ENCODE measurements around the gene MINAR2. TPM values are rescaled to one million over a fixed set of nuclear protein-coding genes. Genes with fewer than 3 reads are reported as not detected.

MINAR2 gene
- total RNA-seq, 4 donors from 2014 or later: not detected

- no peak for ATAC-seq
- Histone ChIP-seq H3K36me3 (no peaks in the 10 kb centered on the region), H3K27ac (no peak overlapping the region), H3K4me3 (no peak overlapping the region), H3K27me3 (no peaks in the 10 kb centered on the region), H3K9me3 (no peaks in the 10 kb centered on the region), H3K4me1 (no peaks in the 10 kb centered on the region)
- WGBS, 2 donors (ENCODE audit: low coverage in 1 of 2): 59 to 79% methylated on average over 2 of the region's 2 CpGs
- TF ChIP-seq POLR2AphosphoS5 (IDR thresholded peaks at IDR 0.05) (no peak), EP300 (IDR thresholded peaks at IDR 0.05) (no peak), CTCF (IDR thresholded peaks at IDR 0.05) (no peak), POLR2A (IDR thresholded peaks at IDR 0.05) (no peak)
These were observed 4.2 kb upstream of the MINAR2 start for GRCh38 chr5:129743541-129744187.

- H3K27ac ChIP-seq: no peak overlapping the region
- H3K4me3 ChIP-seq: no peak overlapping the region
- H3K9me3 ChIP-seq: no peaks in the 10 kb centered on the region
- WGBS, 2 donors (ENCODE audit: low coverage in 1 of 2): 100% methylated on average over 3 to 4 of the region's 4 CpGs
- H3K27me3 ChIP-seq: no peaks in the 10 kb centered on the region
- TF ChIP-seq POLR2A (IDR thresholded peaks at IDR 0.05) (no peak), EP300 (IDR thresholded peaks at IDR 0.05) (no peak), CTCF (IDR thresholded peaks at IDR 0.05) (no peak), POLR2AphosphoS5 (IDR thresholded peaks at IDR 0.05) (no peak)
- H3K4me1 ChIP-seq: no peaks in the 10 kb centered on the region
- H3K36me3 ChIP-seq: no peaks in the 10 kb centered on the region
- ATAC-seq: no peak
These were observed 1.9 kb upstream of the MINAR2 start for GRCh38 chr5:129745997-129746396.

DNA sequence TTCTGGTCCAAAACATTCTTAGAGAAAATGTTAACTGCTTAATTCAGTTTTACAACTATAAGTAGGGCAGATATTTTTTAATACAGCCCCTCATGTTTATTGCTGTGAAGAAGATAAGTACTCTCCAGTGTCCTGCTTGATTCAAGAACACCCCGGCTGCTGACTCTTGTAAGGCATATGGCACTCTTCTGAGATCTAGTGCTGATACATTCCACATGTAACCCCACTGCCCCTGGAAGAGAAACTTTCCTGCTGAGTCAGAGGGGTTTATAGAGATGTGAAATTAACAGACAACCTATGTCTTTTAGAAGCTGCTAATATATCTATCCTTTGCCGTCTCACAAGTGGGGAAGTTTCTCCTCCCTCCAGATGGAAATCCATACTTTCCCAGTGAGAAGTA is 1.0 kb upstream of the MINAR2 start:
- ATAC-seq: no peak
- H3K27ac ChIP-seq: no peak overlapping the region
- no peaks in the 10 kb centered on the region for H3K9me3 ChIP-seq
- TF ChIP-seq POLR2A (IDR thresholded peaks at IDR 0.05) (no peak), CTCF (IDR thresholded peaks at IDR 0.05) (no peak), EP300 (IDR thresholded peaks at IDR 0.05) (no peak), POLR2AphosphoS5 (IDR thresholded peaks at IDR 0.05) (no peak)
- no peaks in the 10 kb centered on the region for H3K4me1 ChIP-seq
- H3K4me3 ChIP-seq: no peak overlapping the region
- H3K36me3 ChIP-seq: no peaks in the 10 kb centered on the region
- no peaks in the 10 kb centered on the region for H3K27me3 ChIP-seq
- 68 to 83% methylated on average over 1 to 2 of the region's 2 CpGs for WGBS, 2 donors (ENCODE audit: low coverage in 1 of 2)

DNA sequence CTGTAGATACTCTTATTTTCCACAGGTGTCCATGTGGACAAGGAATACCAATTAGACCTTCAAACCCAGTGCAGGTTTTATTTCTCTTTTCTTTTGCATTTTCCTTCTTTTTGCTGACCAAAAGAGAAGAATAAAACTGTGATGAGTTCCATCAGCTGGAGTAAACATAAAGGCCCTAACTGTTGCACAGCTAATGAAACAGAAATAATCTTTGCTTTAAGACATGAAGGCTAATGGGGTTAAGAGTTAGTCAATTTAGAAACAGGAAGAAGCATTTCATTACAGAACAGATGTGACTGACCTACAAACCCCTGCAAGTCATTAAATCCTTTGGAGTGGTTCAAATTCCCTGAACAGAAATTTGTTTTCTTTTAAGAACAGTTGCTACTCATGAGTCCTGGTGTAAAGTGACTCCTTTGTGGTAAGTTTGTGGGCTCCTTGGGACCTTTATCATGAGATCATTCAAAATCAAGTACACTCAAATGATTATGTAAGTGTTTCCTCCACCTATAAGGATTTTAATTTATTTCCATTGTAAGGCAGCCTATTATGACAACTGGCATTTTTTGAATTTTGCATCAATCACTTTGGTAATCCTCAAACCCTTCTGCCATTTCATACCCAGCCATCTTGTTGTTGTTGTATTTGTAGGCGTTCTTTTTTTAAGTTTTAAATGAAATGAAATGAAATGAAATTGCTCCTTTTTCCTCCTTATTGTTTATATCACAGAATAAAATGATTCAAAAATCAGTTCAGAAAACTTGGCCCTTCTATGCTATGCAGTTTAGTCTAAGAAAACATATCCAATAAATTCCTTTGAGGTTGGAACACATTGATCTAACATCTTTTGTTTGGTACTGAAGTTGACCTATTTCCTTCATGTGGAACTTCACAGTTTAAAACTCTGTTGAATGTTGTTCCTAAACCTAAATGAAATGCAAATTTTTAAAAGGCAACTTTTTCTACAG is 1.3 kb downstream of the MINAR2 start:
- ATAC-seq: no peak
- no peak for TF ChIP-seq POLR2A (IDR thresholded peaks at IDR 0.05)
- no peak for TF ChIP-seq EP300 (IDR thresholded peaks at IDR 0.05)
- TF ChIP-seq CTCF (IDR thresholded peaks at IDR 0.05): no peak
- Histone ChIP-seq H3K36me3 (no peaks in the 10 kb centered on the region), H3K27ac (no peak overlapping the region), H3K4me1 (no peaks in the 10 kb centered on the region), H3K4me3 (no peak overlapping the region), H3K27me3 (no peaks in the 10 kb centered on the region), H3K9me3 (no peaks in the 10 kb centered on the region)
- WGBS, 2 donors (ENCODE audit: low coverage in 1 of 2): 52 to 87% methylated on average over 1 of the region's 1 CpG
